Mesothelial cell of epicardium (in vitro differentiated cells): ENCODE results near the gene SORBS1. TPM values are rescaled to one million over a fixed set of nuclear protein-coding genes. Genes with fewer than 3 reads are reported as not detected.

Experiments
- DNase-seq, 2 experiments: peaks; one replicate each; pipeline ENCODE4 v3.0.0; 2021; ENCODE audit warnings: low spot score in 2 of 2; ENCODE audit not compliant: unreplicated experiment in 2 of 2
- H3K27ac Mint-ChIP-seq: 2 replicates; pipeline ENCODE4 v1.8.0; 2021; ENCODE audit warnings: mixed read lengths
- H3K27me3 Mint-ChIP-seq: 2 replicates; pipeline ENCODE4 v1.8.0; 2021; ENCODE audit warnings: low read depth, mixed read lengths
- H3K36me3 Mint-ChIP-seq: 2 replicates; pipeline ENCODE4 v1.8.0; 2021; ENCODE audit warnings: mixed read lengths
- H3K4me1 Mint-ChIP-seq: 2 replicates; pipeline ENCODE4 v1.8.0; 2021; ENCODE audit warnings: mixed read lengths
- H3K4me3 Mint-ChIP-seq: 2 replicates; pipeline ENCODE4 v1.8.0; 2021; ENCODE audit warnings: mild to moderate bottlenecking, moderate library complexity, mixed read lengths
- H3K9me3 Mint-ChIP-seq: 2 replicates; pipeline ENCODE4 v1.8.0; 2021; ENCODE audit warnings: mixed read lengths
- total RNA-seq: library from RNA; stranded (reverse); gene quantifications from 3 replicates; pipeline ENCODE4 v1.2.1, GENCODE V29; 2021
- TF ChIP-seq, protein P1 (sequence below): fragments of 200-600 bp; sonication (generic); IDR thresholded peaks from one replicate; pipeline ENCODE4 v1.5.0; 2021; ENCODE audit warnings: antibody characterized with exemption; ENCODE audit not compliant: unreplicated experiment

The SORBS1 gene
- total RNA-seq, 1 donor from 2014 or later = 24.9 TPM

DNA sequence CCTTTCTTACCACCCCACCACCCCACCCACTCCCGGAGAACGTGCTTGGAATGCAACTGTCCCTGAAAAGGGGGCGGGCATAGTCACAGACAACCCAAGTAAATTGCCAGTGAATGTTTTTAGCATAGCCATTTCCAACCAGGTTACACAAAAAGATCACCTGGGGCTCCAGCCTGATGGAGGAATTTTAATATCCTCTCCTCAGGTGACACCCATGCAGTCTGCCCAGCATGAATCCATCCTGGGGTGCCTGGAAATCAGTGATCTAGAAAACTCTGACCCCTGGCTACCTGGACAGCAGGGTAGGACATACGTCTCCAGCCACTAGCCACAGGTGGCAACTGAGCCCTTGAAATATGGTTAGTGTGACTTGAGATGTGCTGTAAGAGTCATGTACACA lies 61.1 kb downstream of the SORBS1 start:
- DNase-seq = no peak
- H3K36me3 Mint-ChIP-seq = no peaks in the 10 kb centered on the region
- no peak overlapping the region for H3K27ac Mint-ChIP-seq
- no peaks in the 10 kb centered on the region for H3K9me3 Mint-ChIP-seq
- no peak overlapping the region for H3K4me3 Mint-ChIP-seq
- peaks cover 25% of the 10 kb centered on the region for H3K4me1 Mint-ChIP-seq
- no peaks in the 10 kb centered on the region for H3K27me3 Mint-ChIP-seq
- TF ChIP-seq, protein P1, sequence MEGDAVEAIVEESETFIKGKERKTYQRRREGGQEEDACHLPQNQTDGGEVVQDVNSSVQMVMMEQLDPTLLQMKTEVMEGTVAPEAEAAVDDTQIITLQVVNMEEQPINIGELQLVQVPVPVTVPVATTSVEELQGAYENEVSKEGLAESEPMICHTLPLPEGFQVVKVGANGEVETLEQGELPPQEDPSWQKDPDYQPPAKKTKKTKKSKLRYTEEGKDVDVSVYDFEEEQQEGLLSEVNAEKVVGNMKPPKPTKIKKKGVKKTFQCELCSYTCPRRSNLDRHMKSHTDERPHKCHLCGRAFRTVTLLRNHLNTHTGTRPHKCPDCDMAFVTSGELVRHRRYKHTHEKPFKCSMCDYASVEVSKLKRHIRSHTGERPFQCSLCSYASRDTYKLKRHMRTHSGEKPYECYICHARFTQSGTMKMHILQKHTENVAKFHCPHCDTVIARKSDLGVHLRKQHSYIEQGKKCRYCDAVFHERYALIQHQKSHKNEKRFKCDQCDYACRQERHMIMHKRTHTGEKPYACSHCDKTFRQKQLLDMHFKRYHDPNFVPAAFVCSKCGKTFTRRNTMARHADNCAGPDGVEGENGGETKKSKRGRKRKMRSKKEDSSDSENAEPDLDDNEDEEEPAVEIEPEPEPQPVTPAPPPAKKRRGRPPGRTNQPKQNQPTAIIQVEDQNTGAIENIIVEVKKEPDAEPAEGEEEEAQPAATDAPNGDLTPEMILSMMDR = no peak

DNA sequence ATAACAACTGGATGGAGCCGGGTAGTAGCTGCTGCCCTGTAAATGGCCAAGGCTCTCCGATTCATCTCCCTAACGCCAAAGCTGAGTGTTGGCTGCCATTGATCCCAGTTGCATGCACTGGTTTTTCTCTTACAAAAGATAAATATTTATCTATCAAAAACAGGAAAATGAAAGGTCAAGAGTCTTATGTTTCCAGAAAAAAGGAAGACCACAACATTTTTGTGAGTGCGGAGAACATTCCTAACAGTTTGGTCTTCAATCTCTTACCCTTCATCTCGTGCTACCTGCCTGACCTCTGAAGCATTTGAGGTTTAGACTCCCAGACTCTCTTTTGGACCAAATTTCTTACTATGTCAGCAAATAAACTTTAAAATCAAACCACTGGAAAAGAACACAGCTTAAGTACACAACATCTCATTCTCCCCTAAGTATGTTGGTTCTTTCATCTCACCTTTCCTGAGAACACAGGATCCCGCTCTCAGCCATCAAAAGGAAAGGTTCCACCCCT lies 61.6 kb downstream of the SORBS1 start:
- no peaks in the 10 kb centered on the region for H3K27me3 Mint-ChIP-seq
- H3K27ac Mint-ChIP-seq = no peak overlapping the region
- DNase-seq = no peak
- H3K9me3 Mint-ChIP-seq = no peaks in the 10 kb centered on the region
- H3K4me1 Mint-ChIP-seq = peaks cover 22% of the 10 kb centered on the region
- no peaks in the 10 kb centered on the region for H3K36me3 Mint-ChIP-seq
- TF ChIP-seq, protein P1 = no peak
- H3K4me3 Mint-ChIP-seq = no peak overlapping the region

DNA sequence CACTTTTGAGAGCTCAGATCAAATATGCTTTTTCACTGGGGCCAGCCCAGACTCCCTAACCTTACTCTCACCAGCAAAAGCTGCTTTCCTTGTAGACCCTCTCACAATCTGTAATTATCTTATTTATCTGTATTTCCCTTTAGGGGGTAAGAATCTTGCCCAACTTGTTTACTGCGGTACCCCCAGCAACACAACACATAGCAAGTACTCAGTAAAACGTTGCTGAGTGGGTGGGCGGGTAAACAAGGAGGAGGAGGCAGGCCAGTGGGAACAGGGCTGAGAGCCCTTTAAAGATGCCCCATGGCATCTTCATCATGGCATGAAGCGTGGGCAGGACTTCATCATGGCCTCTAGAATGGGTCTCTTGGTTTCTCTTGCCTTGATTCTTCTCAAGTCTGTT lies 64.2 kb downstream of the SORBS1 start:
- TF ChIP-seq, protein P1 = no peak
- no peaks in the 10 kb centered on the region for H3K36me3 Mint-ChIP-seq
- H3K27me3 Mint-ChIP-seq = no peaks in the 10 kb centered on the region
- H3K4me1 Mint-ChIP-seq = peaks cover 14% of the 10 kb centered on the region
- DNase-seq = no peak
- H3K27ac Mint-ChIP-seq = no peak overlapping the region
- H3K9me3 Mint-ChIP-seq = no peaks in the 10 kb centered on the region
- H3K4me3 Mint-ChIP-seq = no peak overlapping the region

DNA sequence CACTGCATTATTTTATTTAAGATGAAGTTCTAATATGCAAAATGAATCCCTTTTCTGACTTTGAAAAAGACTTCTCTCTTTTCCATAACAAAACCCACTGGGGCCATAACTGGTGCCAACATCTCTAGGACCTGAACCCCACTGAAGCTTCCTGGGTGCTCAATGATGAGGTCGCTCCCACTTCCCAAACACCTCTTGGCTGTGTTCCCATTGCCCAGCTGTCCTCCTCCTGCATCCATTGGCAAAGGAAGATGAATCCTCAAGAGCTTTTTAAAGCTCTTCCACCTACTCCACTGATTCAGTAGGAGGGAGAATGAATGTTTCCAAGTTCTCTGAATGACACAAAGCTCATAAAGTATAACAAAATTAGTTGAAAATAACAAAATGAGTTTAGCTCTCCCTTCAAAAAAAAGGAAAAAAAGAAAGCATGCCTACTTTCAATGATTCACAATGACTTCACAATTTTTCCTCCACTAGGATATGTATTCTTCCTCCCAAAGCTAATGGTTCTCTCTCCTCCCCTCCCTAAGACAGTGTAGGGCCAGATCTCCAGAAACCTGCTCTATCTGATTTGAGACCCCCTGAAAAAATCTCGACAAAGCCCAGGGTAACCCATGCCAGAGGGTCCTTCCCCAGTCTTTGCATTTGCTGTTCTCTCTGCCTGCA lies 64.8 kb downstream of the SORBS1 start:
- no peak overlapping the region for H3K27ac Mint-ChIP-seq

DNA sequence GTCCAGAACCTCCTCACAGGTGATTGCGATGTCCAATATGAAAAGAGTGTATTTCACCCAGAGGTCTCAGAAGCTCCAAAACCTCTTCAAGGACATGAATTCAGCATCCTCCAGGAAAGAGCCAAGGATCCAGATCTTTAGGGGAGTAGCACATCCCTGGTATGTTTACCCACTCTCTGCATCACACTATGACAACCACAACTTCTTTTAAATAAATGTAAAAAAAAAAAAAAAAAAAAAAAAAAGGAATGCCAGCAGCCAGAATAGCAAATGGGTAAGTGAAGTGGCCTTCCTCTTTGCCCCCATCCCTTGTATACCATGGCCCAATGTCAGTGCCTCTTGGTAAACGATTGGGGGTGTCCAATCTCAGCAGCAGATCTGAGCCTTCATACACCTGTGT lies 67.3 kb downstream of the SORBS1 start:
- Mint-ChIP-seq H3K4me1 (no peaks in the 10 kb centered on the region), H3K36me3 (no peaks in the 10 kb centered on the region), H3K4me3 (no peak overlapping the region), H3K27me3 (no peaks in the 10 kb centered on the region), H3K27ac (no peak overlapping the region), H3K9me3 (no peaks in the 10 kb centered on the region)
- DNase-seq = no peak
- TF ChIP-seq, protein P1 = no peak

More for the DNA sequence above, 64.8 kb downstream of the SORBS1 start:
- TF ChIP-seq, protein P1 = no peak
- Mint-ChIP-seq H3K9me3 (no peaks in the 10 kb centered on the region), H3K4me1 (peaks cover 11% of the 10 kb centered on the region), H3K36me3 (no peaks in the 10 kb centered on the region), H3K4me3 (no peak overlapping the region), H3K27me3 (no peaks in the 10 kb centered on the region)
- no peak for DNase-seq

DNA sequence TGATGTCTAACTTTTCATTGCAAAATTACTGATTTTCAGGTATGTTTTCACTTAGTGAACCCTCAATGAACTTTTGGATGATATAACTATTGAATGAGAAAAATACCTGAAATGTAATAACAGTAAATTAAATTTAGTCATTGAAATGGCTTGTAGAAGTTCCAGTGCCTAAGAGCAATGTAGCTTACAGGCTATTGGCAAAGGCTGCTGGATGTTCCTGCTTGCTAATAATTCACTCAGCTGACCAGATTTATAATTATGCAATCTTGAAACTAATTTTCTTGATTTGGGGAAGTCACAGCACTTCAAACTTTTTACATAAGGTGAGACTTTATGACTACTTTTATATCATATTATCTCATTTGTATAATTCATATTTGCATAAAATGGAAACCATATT lies 73.2 kb downstream of the SORBS1 start:
- H3K27me3 Mint-ChIP-seq = no peaks in the 10 kb centered on the region
- TF ChIP-seq, protein P1 = no peak
- no peaks in the 10 kb centered on the region for H3K4me1 Mint-ChIP-seq
- no peaks in the 10 kb centered on the region for H3K9me3 Mint-ChIP-seq
- DNase-seq = no peak
- no peak overlapping the region for H3K4me3 Mint-ChIP-seq
- no peak overlapping the region for H3K27ac Mint-ChIP-seq
- H3K36me3 Mint-ChIP-seq = no peaks in the 10 kb centered on the region
